Astrocyte of the spinal cord (primary cell): ENCODE measurements around the gene SLC31A1.

ENCODE experiments used
- DNase-seq: peaks from one replicate; pipeline ENCODE4 v3.0.0; 2011; ENCODE audit warnings: low read depth, low spot score
- H3K4me3 ChIP-seq: 2 replicates; pipeline ENCODE4 v1.5.1; 2011; ENCODE audit warnings: low read depth, mild to moderate bottlenecking, low read length, moderate library complexity
- in situ Hi-C: cut with HindIII; loops from 2 replicates; pipeline ENCODE4 v1.10.0; 2017; ENCODE audit warnings: low sequenced_read_pairs
- TF ChIP-seq, protein P1 (sequence below): IDR thresholded peaks from 2 replicates; pipeline ENCODE4 v1.5.1; 2012; ENCODE audit warnings: low read depth, mild to moderate bottlenecking, low read length, inconsistent platforms

Gene SLC31A1

DNA sequence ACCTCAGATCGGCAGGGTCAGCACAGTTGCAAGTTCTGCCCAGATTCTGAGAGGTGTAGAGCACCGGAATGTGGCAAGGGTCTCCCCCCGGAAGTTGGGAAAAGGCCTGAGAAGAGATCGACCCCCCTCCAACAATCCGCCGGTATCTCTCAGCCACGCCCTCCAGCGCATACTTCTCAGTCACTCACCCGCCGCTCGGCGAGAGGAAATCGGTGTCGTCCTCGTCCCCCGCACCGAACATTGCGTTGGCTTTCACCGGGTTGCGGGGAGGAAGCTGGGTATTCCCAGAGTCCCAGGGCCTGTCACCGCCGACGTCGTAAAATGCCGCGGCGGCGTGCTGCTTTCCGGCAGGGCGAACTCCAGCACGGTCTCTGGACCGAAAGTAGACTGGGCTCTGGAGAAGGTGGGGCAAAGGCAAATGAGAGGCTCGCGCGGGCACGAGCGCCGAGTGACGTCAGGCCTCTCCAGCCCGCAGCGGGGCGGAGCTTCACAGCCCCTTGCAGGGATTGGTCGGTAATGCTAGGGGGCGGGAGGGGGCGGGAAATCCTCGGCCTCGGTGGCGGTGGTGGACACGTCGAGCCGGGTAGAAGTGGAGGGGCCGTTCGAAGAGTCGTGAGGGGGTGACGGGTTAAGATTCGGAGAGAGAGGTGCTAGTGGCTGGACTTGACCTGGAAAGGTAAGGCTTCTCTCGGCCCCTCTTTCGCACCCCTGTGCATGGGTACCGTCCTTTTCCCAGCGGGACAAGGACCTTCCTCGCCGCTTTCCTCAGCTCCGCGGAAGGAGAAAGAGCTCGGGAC is at the start of gene SLC31A1, which contains the start of gene FKBP15:
TSS of gene SLC31A1 (plus strand) at position 542 of the 797 bp plus-strand sequence. CDS start 34,605 bp downstream, outside the sequence.
TSS of gene FKBP15 (minus strand) at position 275 of the 797 bp plus-strand sequence. CDS start at position 241, 34 bp downstream.
- TF ChIP-seq, protein P1, sequence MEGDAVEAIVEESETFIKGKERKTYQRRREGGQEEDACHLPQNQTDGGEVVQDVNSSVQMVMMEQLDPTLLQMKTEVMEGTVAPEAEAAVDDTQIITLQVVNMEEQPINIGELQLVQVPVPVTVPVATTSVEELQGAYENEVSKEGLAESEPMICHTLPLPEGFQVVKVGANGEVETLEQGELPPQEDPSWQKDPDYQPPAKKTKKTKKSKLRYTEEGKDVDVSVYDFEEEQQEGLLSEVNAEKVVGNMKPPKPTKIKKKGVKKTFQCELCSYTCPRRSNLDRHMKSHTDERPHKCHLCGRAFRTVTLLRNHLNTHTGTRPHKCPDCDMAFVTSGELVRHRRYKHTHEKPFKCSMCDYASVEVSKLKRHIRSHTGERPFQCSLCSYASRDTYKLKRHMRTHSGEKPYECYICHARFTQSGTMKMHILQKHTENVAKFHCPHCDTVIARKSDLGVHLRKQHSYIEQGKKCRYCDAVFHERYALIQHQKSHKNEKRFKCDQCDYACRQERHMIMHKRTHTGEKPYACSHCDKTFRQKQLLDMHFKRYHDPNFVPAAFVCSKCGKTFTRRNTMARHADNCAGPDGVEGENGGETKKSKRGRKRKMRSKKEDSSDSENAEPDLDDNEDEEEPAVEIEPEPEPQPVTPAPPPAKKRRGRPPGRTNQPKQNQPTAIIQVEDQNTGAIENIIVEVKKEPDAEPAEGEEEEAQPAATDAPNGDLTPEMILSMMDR: no peak
- in situ Hi-C loops: no loop called here
- H3K4me3 ChIP-seq: peak within 1 kb of the TSS; percentile 97
- peak; percentile 99 for DNase-seq

DNA sequence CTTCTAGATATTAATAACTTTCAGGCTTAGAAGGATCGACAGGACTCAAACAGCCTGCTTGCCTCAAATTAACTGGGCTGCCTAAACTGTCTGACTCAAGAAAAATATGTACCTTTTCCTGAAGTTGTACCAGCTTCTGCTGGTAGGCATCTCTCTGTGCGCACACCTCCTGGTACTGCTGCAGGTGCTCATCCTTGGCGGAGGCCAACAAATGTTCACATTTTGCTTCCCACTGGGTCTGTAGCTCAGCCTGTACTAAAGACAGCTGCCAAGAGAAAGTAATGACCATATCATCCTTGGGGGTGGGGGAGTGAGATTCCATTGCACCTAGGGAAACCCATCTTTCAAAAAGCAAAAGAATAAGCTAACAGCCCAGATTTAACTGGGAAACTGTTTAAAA is 48.0 kb upstream of the SLC31A1 start:
- in situ Hi-C loops: no loop called here
- H3K4me3 ChIP-seq: no peak overlapping the region
- TF ChIP-seq, protein P1: no peak
- no peak for DNase-seq

- DNase-seq: no peak
- TF ChIP-seq, protein P1: no peak
- in situ Hi-C loops: no loop called here
- no peak overlapping the region for H3K4me3 ChIP-seq
Measured at GRCh38 chr9:113176803-113177202, 44.5 kb upstream of the SLC31A1 start.

DNA sequence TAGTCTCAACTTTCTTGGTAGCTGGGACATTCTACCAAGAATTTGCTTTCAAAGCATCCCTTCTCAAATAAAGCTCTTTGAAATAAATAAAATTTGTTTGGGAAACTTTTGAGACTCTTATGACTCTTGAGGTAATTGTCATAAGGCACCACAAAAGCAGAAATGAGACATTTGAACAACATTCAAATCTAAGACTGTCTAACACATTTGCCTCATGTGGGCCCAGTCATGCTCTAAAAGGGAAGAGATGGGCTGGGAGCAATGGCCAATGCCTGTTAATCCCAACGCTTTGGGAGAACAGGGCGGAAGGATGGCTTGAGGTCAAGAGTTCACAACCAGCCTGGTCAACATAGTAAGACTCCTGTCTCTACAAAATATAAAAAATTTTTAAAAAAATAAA is 44.1 kb upstream of the SLC31A1 start:
- in situ Hi-C loops: no loop called here
- no peak overlapping the region for H3K4me3 ChIP-seq
- TF ChIP-seq, protein P1: no peak
- no peak for DNase-seq

- DNase-seq: peak; percentile 62
- TF ChIP-seq, protein P1: no peak
- in situ Hi-C loops: no loop called here
- no peak overlapping the region for H3K4me3 ChIP-seq
Measured at GRCh38 chr9:113178087-113178486, 43.3 kb upstream of the SLC31A1 start.

DNA sequence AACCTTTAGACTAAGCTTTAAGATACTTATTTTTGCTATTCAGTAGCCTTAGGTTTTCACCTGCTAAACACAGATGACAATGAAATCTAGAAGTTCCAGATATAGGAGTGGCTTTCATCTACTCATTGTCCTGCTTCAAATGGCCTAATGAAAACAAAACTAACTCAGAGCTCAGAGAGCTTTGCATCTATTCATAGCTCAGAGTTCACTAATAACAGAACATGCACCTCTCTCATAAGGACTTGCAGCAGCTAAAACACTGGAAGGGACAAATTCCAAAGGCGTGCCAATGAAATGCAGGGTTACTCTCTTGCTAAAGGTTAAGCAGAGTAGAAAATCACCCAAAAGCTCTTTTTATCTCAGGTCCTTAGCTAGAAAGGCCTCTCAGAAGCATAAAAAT is 41.5 kb upstream of the SLC31A1 start:
- no peak for DNase-seq
- H3K4me3 ChIP-seq: no peak overlapping the region
- in situ Hi-C loops: no loop called here
- TF ChIP-seq, protein P1: no peak
